ENCODE results near the gene FAM117B. TPM values are rescaled to one million over a fixed set of nuclear protein-coding genes. Genes with fewer than 3 reads are reported as not detected.

Gene FAM117B
- total RNA-seq, 1 donor from 2014 or later, result 13.0 TPM

GRCh38 chr2:202627042-202627441 lies 7.7 kb upstream of the FAM117B start:
- Mint-ChIP-seq H3K4me3 (ENCODE audit: unreplicated experiment) (no peak overlapping the region), H3K4me1 (ENCODE audit: unreplicated experiment) (no peaks in the 10 kb centered on the region), H3K9me3 (ENCODE audit: unreplicated experiment) (no peaks in the 10 kb centered on the region), H3K36me3 (ENCODE audit: low read depth, unreplicated experiment) (no peaks in the 10 kb centered on the region), H3K27me3 (ENCODE audit: unreplicated experiment) (no peaks in the 10 kb centered on the region), H3K27ac (ENCODE audit: unreplicated experiment) (no peak overlapping the region)
- TF ChIP-seq CTCF (IDR thresholded peaks at IDR 0.05; ENCODE audit: unreplicated experiment), result no peak
- no peak for DNase-seq (ENCODE audit: low spot score)

GRCh38 chr2:202628646-202629198 lies 6.0 kb upstream of the FAM117B start:
- no peak for TF ChIP-seq CTCF (IDR thresholded peaks at IDR 0.05; ENCODE audit: unreplicated experiment)
- Mint-ChIP-seq H3K27ac (ENCODE audit: unreplicated experiment) (no peak overlapping the region), H3K4me3 (ENCODE audit: unreplicated experiment) (no peak overlapping the region), H3K9me3 (ENCODE audit: unreplicated experiment) (no peaks in the 10 kb centered on the region), H3K36me3 (ENCODE audit: low read depth, unreplicated experiment) (peaks cover under 1% of the 10 kb centered on the region), H3K4me1 (ENCODE audit: unreplicated experiment) (peaks cover 4% of the 10 kb centered on the region), H3K27me3 (ENCODE audit: unreplicated experiment) (no peaks in the 10 kb centered on the region)
- DNase-seq (ENCODE audit: low spot score), result no peak

- H3K27ac Mint-ChIP-seq (ENCODE audit: unreplicated experiment), result no peak overlapping the region
- TF ChIP-seq CTCF (IDR thresholded peaks at IDR 0.05; ENCODE audit: unreplicated experiment), result no peak
- peak overlapping the region; percentile 22 for H3K4me3 Mint-ChIP-seq (ENCODE audit: unreplicated experiment)
- peaks cover 8% of the 10 kb centered on the region for H3K36me3 Mint-ChIP-seq (ENCODE audit: low read depth, unreplicated experiment)
- no peak for DNase-seq (ENCODE audit: low spot score)
- H3K4me1 Mint-ChIP-seq (ENCODE audit: unreplicated experiment), result peaks cover 20% of the 10 kb centered on the region
- H3K9me3 Mint-ChIP-seq (ENCODE audit: unreplicated experiment), result no peaks in the 10 kb centered on the region
- peaks cover 8% of the 10 kb centered on the region for H3K27me3 Mint-ChIP-seq (ENCODE audit: unreplicated experiment)
Observed at GRCh38 chr2:202632682-202633290, 2.0 kb upstream of the FAM117B start.

- TF ChIP-seq CTCF (IDR thresholded peaks at IDR 0.05; ENCODE audit: unreplicated experiment), result no peak
- H3K4me1 Mint-ChIP-seq (ENCODE audit: unreplicated experiment), result peaks cover 20% of the 10 kb centered on the region
- no peak for DNase-seq (ENCODE audit: low spot score)
- no peaks in the 10 kb centered on the region for H3K9me3 Mint-ChIP-seq (ENCODE audit: unreplicated experiment)
- H3K27ac Mint-ChIP-seq (ENCODE audit: unreplicated experiment), result no peak overlapping the region
- peaks cover 8% of the 10 kb centered on the region for H3K36me3 Mint-ChIP-seq (ENCODE audit: low read depth, unreplicated experiment)
- peak overlapping the region; percentile 68 for H3K4me3 Mint-ChIP-seq (ENCODE audit: unreplicated experiment)
- peaks cover 8% of the 10 kb centered on the region for H3K27me3 Mint-ChIP-seq (ENCODE audit: unreplicated experiment)
Observed at GRCh38 chr2:202633470-202633869, 1.3 kb upstream of the FAM117B start.

DNA sequence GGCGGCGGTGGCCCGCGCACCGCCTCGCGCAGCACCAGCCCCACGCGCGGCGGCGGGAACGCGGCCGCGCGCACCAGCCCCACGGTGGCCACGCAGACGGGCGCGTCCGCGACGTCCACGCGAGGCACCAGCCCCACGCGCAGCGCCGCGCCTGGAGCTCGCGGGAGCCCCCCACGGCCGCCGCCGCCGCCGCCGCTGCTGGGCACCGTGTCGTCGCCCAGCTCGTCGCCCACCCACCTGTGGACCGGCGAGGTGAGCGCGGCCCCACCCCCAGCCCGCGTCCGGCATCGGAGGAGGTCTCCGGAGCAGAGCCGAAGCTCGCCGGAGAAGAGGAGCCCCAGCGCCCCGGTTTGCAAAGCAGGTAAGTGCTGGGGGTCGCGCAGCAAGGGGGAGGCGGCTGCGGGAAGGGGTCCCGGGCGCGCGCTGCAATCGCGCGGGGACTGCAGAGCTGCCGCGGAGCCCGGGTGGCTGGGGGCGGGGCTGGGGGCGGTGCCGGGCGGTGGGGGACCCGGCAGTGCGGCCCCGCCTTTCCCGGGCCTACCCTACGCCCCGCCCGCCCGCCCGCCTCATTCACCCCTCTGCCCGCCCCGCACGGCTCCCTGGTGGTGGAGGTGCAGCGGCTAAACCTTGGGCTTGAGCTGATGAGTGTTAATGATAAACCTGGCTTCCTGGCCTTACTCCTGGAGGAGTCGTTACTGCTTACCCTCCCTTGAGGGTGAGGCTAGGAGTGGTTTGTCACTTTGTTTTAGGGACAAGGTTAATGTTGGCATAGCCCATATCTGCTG lies 851 bp downstream of the FAM117B start:
- H3K27me3 Mint-ChIP-seq (ENCODE audit: unreplicated experiment), result peaks cover 8% of the 10 kb centered on the region
- H3K9me3 Mint-ChIP-seq (ENCODE audit: unreplicated experiment), result no peaks in the 10 kb centered on the region
- peaks cover 20% of the 10 kb centered on the region for H3K4me1 Mint-ChIP-seq (ENCODE audit: unreplicated experiment)
- H3K27ac Mint-ChIP-seq (ENCODE audit: unreplicated experiment), result peak overlapping the region; percentile 85
- H3K4me3 Mint-ChIP-seq (ENCODE audit: unreplicated experiment), result peak overlapping the region; percentile 92
- TF ChIP-seq CTCF (IDR thresholded peaks at IDR 0.05; ENCODE audit: unreplicated experiment), result no peak
- DNase-seq (ENCODE audit: low spot score), result peak; percentile 81
- H3K36me3 Mint-ChIP-seq (ENCODE audit: low read depth, unreplicated experiment), result peaks cover 8% of the 10 kb centered on the region
